ENCODE results near the gene UBR2.

The UBR2 gene

GRCh38 chr6:42735976-42736375 lies 172.1 kb downstream of the UBR2 start:
- no peak for DNase-seq

- no peak for DNase-seq
Measured at GRCh38 chr6:42740725-42741124, 176.9 kb downstream of the UBR2 start.

DNA sequence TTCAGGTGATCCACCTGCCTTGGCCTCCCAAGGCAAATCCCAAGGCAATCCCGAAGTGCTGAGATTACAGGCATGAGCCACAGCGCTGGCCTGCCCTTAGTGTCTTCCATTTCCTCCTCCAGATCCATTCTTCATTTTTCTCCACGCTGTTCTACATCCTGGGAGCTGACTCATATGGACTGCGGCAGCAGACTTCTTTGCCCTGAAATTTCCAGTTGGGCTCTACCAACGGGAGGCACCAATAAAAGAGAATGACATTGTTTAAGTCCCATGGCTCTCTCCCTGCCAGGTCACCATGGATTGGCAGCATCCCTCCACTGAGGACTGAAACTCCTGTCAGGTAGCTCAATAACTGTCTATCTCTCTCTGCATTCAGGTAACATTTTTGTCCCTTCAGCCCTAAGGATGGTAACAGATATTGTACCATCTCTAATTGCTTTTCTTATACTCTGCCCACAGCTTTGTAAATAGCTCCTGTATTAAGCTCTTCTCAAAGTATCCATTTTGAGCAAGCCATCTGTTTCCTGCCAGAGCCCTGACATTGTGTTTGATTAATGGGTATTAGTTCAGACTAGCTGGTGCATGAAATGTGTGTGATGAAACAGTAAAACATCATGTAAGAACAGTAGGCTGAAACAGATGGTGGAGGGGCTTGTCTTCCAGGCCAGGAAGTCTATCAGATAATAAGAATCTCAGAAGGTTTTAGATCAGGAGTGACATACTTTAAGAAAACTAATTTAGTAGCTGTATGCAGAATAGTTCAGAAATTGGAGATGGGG lies 178.5 kb downstream of the UBR2 start:
- no peak for DNase-seq
